ENCODE results near the gene SAE1. TPM values are rescaled to one million over a fixed set of nuclear protein-coding genes. Genes with fewer than 3 reads are reported as not detected.

Gene SAE1
- total RNA-seq, 1 experiment from 2014 or later, result 251 TPM

GRCh38 chr19:47195434-47195833, 64.8 kb downstream of the SAE1 start:
- TF ChIP-seq, protein P1, sequence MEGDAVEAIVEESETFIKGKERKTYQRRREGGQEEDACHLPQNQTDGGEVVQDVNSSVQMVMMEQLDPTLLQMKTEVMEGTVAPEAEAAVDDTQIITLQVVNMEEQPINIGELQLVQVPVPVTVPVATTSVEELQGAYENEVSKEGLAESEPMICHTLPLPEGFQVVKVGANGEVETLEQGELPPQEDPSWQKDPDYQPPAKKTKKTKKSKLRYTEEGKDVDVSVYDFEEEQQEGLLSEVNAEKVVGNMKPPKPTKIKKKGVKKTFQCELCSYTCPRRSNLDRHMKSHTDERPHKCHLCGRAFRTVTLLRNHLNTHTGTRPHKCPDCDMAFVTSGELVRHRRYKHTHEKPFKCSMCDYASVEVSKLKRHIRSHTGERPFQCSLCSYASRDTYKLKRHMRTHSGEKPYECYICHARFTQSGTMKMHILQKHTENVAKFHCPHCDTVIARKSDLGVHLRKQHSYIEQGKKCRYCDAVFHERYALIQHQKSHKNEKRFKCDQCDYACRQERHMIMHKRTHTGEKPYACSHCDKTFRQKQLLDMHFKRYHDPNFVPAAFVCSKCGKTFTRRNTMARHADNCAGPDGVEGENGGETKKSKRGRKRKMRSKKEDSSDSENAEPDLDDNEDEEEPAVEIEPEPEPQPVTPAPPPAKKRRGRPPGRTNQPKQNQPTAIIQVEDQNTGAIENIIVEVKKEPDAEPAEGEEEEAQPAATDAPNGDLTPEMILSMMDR (IDR thresholded peaks at IDR 0.05; ENCODE audit: insufficient read depth in 1 of 2, low read depth in 1 of 2, low read length in 1 of 2, severe bottlenecking in 1 of 2, unreplicated experiment in 1 of 2), result no peak
- Histone ChIP-seq H3K36me3 (ENCODE audit: control insufficient read depth, insufficient read depth, low read length) (peaks cover 5% of the 10 kb centered on the region; the same call in 1 of the 2 replicates), H3K9me3 (no peaks in the 10 kb centered on the region), H3K4me3 (ENCODE audit: low read depth, low read length) (no peak overlapping the region), H3K27me3 (replicated peaks; ENCODE audit: control insufficient read depth, insufficient read depth, low read length) (no peaks in the 10 kb centered on the region), H3K4me1 (peaks cover 4% of the 10 kb centered on the region; the same call in 1 of the 2 replicates)
- ChIA-PET POLR2A (no interaction called here), CTCF (no interaction called here)
- no TSS peak for BruUV-seq (replicated peaks)
- Mint-ChIP-seq H3K27me3 (ENCODE audit: insufficient read depth, unreplicated experiment) (no peaks in the 10 kb centered on the region), H3K36me3 (ENCODE audit: insufficient read depth, unreplicated experiment) (peaks cover 81% of the 10 kb centered on the region), H3K27ac (ENCODE audit: unreplicated experiment) (no peak overlapping the region), H3K4me3 (ENCODE audit: unreplicated experiment) (no peak overlapping the region), H3K4me1 (ENCODE audit: low read depth, unreplicated experiment) (peaks cover under 1% of the 10 kb centered on the region), H3K9me3 (ENCODE audit: unreplicated experiment) (no peaks in the 10 kb centered on the region)
- intact Hi-C loops (cut with micrococcal nuclease; ENCODE audit: unreplicated experiment), result no loop called here
- no peak for DNase-seq

DNA sequence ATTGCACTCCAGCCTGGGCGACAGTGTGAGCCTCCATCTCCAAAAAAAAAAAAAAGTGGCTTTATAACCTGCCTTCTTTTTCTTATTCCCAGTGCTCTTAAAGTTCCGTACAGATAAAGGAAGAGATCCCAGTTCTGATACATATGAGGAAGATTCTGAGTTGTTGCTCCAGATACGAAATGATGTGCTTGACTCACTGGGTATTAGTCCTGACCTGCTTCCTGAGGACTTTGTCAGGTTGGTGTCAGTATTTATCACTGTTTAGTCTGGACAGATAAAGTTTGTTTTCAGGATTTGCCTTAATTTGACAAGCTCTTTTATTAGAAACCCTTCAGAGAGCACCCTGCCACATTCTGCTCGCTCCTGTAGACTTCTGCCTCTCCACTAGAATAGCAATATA, 66.5 kb downstream of the SAE1 start:
- Mint-ChIP-seq H3K4me3 (ENCODE audit: unreplicated experiment) (no peak overlapping the region), H3K4me1 (ENCODE audit: low read depth, unreplicated experiment) (no peaks in the 10 kb centered on the region), H3K27ac (ENCODE audit: unreplicated experiment) (no peak overlapping the region), H3K36me3 (ENCODE audit: insufficient read depth, unreplicated experiment) (peaks cover 77% of the 10 kb centered on the region), H3K9me3 (ENCODE audit: unreplicated experiment) (no peaks in the 10 kb centered on the region), H3K27me3 (ENCODE audit: insufficient read depth, unreplicated experiment) (no peaks in the 10 kb centered on the region)
- CTCF ChIA-PET, result no interaction called here
- no peaks in the 10 kb centered on the region for H3K9me3 ChIP-seq
- no TSS peak for BruUV-seq (replicated peaks)
- no peaks in the 10 kb centered on the region for H3K4me1 ChIP-seq
- intact Hi-C loops (cut with micrococcal nuclease; ENCODE audit: unreplicated experiment), result no loop called here
- POLR2A ChIA-PET, result interaction anchor here (0.7 kb wide), 1 partner anchor 19 kb away, joined by 4 read pairs; no protein-coding TSS in a partner anchor
- peaks cover 3% of the 10 kb centered on the region; the same call in 1 of the 2 replicates for H3K36me3 ChIP-seq (ENCODE audit: control insufficient read depth, insufficient read depth, low read length)
- TF ChIP-seq, protein P1 (IDR thresholded peaks at IDR 0.05; ENCODE audit: insufficient read depth in 1 of 2, low read depth in 1 of 2, low read length in 1 of 2, severe bottlenecking in 1 of 2, unreplicated experiment in 1 of 2), result no peak
- no peak overlapping the region for H3K4me3 ChIP-seq (ENCODE audit: low read depth, low read length)
- DNase-seq, result no peak
- no peaks in the 10 kb centered on the region for H3K27me3 ChIP-seq (replicated peaks; ENCODE audit: control insufficient read depth, insufficient read depth, low read length)

- H3K4me3 ChIP-seq (ENCODE audit: low read depth, low read length), result no peak overlapping the region
- no peak for DNase-seq
- Mint-ChIP-seq H3K27ac (ENCODE audit: unreplicated experiment) (no peak overlapping the region), H3K27me3 (ENCODE audit: insufficient read depth, unreplicated experiment) (no peaks in the 10 kb centered on the region), H3K36me3 (ENCODE audit: insufficient read depth, unreplicated experiment) (peaks cover 90% of the 10 kb centered on the region), H3K4me3 (ENCODE audit: unreplicated experiment) (no peak overlapping the region), H3K9me3 (ENCODE audit: unreplicated experiment) (no peaks in the 10 kb centered on the region), H3K4me1 (ENCODE audit: low read depth, unreplicated experiment) (no peaks in the 10 kb centered on the region)
- TF ChIP-seq, protein P1 (IDR thresholded peaks at IDR 0.05; ENCODE audit: insufficient read depth in 1 of 2, low read depth in 1 of 2, low read length in 1 of 2, severe bottlenecking in 1 of 2, unreplicated experiment in 1 of 2), result no peak
- H3K27me3 ChIP-seq (replicated peaks; ENCODE audit: control insufficient read depth, insufficient read depth, low read length), result no peaks in the 10 kb centered on the region
- intact Hi-C loops (cut with micrococcal nuclease; ENCODE audit: unreplicated experiment), result no loop called here
- POLR2A ChIA-PET, result interaction anchor here (0.9 kb wide), 1 partner anchor 44 kb away, joined by 6 read pairs; no protein-coding TSS in a partner anchor
- CTCF ChIA-PET, result interaction anchor here (0.6 kb wide), 1 partner anchor 10 kb away, joined by 3 read pairs; no protein-coding TSS in a partner anchor
- no peaks in the 10 kb centered on the region for H3K4me1 ChIP-seq
- no peaks in the 10 kb centered on the region for H3K9me3 ChIP-seq
- H3K36me3 ChIP-seq (ENCODE audit: control insufficient read depth, insufficient read depth, low read length), result peaks cover 9% of the 10 kb centered on the region
- no TSS peak for BruUV-seq (replicated peaks)
Measured at GRCh38 chr19:47200530-47200929, 69.9 kb downstream of the SAE1 start.

Data from Caco-2 (cell line).